HL-60 (cell line): Measurements from ENCODE around the gene ANAPC2.

ENCODE experiments used
- CTCF ChIP-seq: IDR thresholded peaks from one replicate; pipeline ENCODE4 v1.5.1; 2011; ENCODE audit warnings: low read length, control low read depth, inconsistent platforms; ENCODE audit not compliant: insufficient read depth
- POLR2AphosphoS5 ChIP-seq: IDR thresholded peaks from 2 replicates; pipeline ENCODE4 v1.6.1; 2012; ENCODE audit warnings: low read depth
- REST ChIP-seq: IDR thresholded peaks from 2 replicates; pipeline ENCODE4 v1.6.1; 2012; ENCODE audit warnings: low read depth; ENCODE audit not compliant: insufficient replicate concordance
- SPI1 ChIP-seq: IDR thresholded peaks from 2 replicates; pipeline ENCODE4 v1.6.1; 2012; ENCODE audit warnings: low read depth, mild to moderate bottlenecking, borderline replicate concordance

- no peak for TF ChIP-seq CTCF
- no peak for TF ChIP-seq REST
- TF ChIP-seq SPI1 = no peak
- TF ChIP-seq POLR2AphosphoS5 = no peak
These were observed 19.2 kb downstream of the ANAPC2 start for GRCh38 chr9:137168904-137169856.
